Measurements from ENCODE around the gene ZNF420. TPM values are rescaled to one million over a fixed set of nuclear protein-coding genes. Genes with fewer than 3 reads are reported as not detected.
A peak's percentile ranks its signal among the peaks of the same experiment; 100 is the strongest.
"Not testable (repeated sequence)": the region's sequence is repeated elsewhere in the genome, so short reads cannot be mapped to it uniquely, and the experiment has no call there.

Gene ZNF420
- total RNA-seq, 1 experiment from 2014 or later, result 3.2 TPM

DNA sequence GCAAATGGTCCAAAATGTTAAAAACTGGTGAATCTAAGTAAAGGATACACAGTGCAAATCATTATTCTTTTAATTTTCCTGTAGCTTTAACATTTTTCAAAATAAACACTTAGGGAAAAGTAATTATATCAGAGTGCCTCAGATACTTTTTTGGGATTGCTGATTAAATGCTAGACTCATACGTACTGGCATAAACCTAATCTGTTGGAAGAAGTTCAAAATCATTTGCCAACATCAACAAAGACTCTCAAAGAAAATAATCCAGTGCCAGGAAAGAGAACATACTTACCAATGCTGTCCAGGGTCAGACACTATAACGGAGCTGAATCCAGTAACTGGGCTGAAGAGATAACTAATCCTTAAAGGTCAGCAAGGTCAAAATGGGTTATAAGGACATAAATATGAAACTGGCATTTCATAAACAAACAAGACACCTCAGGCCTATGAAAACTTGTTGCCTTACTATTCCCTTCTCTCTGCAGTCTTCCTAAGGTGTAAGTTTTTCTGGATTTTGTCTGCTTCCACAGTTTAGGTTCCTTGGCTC lies 3.3 kb upstream of the ZNF420 start:
- Mint-ChIP-seq H3K9me3 (ENCODE audit: unreplicated experiment) (peaks cover 10% of the 10 kb centered on the region), H3K27ac (ENCODE audit: unreplicated experiment) (no peak overlapping the region), H3K4me1 (ENCODE audit: low read depth, unreplicated experiment) (peaks cover 7% of the 10 kb centered on the region), H3K36me3 (ENCODE audit: insufficient read depth, unreplicated experiment) (peaks cover 5% of the 10 kb centered on the region), H3K27me3 (ENCODE audit: insufficient read depth, unreplicated experiment) (no peaks in the 10 kb centered on the region), H3K4me3 (ENCODE audit: unreplicated experiment) (no peak overlapping the region)
- Histone ChIP-seq H3K4me3 (ENCODE audit: low read depth, low read length) (no peak overlapping the region), H3K9me3 (no peaks in the 10 kb centered on the region), H3K4me1 (no peaks in the 10 kb centered on the region), H3K27me3 (replicated peaks; ENCODE audit: control insufficient read depth, insufficient read depth, low read length) (no peaks in the 10 kb centered on the region), H3K36me3 (ENCODE audit: control insufficient read depth, insufficient read depth, low read length) (no peaks in the 10 kb centered on the region)
- DNase-seq, result no peak
- ChIA-PET CTCF (no interaction called here), POLR2A (no interaction called here)
- TF ChIP-seq, protein P1, sequence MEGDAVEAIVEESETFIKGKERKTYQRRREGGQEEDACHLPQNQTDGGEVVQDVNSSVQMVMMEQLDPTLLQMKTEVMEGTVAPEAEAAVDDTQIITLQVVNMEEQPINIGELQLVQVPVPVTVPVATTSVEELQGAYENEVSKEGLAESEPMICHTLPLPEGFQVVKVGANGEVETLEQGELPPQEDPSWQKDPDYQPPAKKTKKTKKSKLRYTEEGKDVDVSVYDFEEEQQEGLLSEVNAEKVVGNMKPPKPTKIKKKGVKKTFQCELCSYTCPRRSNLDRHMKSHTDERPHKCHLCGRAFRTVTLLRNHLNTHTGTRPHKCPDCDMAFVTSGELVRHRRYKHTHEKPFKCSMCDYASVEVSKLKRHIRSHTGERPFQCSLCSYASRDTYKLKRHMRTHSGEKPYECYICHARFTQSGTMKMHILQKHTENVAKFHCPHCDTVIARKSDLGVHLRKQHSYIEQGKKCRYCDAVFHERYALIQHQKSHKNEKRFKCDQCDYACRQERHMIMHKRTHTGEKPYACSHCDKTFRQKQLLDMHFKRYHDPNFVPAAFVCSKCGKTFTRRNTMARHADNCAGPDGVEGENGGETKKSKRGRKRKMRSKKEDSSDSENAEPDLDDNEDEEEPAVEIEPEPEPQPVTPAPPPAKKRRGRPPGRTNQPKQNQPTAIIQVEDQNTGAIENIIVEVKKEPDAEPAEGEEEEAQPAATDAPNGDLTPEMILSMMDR (IDR thresholded peaks at IDR 0.05; ENCODE audit: insufficient read depth in 1 of 2, low read depth in 1 of 2, low read length in 1 of 2, severe bottlenecking in 1 of 2, unreplicated experiment in 1 of 2), result no peak
- intact Hi-C loops (cut with micrococcal nuclease; ENCODE audit: unreplicated experiment), result no loop called here
- no TSS peak for BruUV-seq (replicated peaks)

DNA sequence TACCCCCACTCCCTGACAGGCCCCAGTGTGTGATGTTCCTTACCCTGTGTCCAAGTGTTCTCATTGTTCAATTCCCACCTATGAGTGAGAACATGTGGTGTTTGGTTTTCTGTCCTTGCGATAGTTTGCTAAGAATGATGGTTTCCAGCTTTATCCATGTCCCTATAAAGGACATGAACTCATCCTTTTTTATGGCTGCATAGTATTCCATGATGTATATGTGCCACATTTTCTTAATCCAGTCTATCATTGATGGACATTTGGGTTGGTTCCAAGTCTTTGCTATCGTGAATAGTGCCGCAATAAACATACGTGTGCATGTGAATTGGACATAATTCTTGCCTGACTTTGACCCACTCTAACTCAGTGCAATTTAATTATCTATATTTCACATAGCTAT lies 1.7 kb upstream of the ZNF420 start:
- intact Hi-C loops (cut with micrococcal nuclease; ENCODE audit: unreplicated experiment); H3K36me3 ChIP-seq (ENCODE audit: control insufficient read depth, insufficient read depth, low read length); CTCF ChIA-PET; BruUV-seq (replicated peaks); DNase-seq; H3K9me3 ChIP-seq; H3K36me3 Mint-ChIP-seq (ENCODE audit: insufficient read depth, unreplicated experiment); H3K4me3 Mint-ChIP-seq (ENCODE audit: unreplicated experiment); H3K4me1 ChIP-seq; H3K4me3 ChIP-seq (ENCODE audit: low read depth, low read length); H3K27ac Mint-ChIP-seq (ENCODE audit: unreplicated experiment); H3K27me3 ChIP-seq (replicated peaks; ENCODE audit: control insufficient read depth, insufficient read depth, low read length); H3K4me1 Mint-ChIP-seq (ENCODE audit: low read depth, unreplicated experiment); H3K27me3 Mint-ChIP-seq (ENCODE audit: insufficient read depth, unreplicated experiment); POLR2A ChIA-PET: not testable (repeated sequence)
- peaks cover 15% of the 10 kb centered on the region for H3K9me3 Mint-ChIP-seq (ENCODE audit: unreplicated experiment)

DNA sequence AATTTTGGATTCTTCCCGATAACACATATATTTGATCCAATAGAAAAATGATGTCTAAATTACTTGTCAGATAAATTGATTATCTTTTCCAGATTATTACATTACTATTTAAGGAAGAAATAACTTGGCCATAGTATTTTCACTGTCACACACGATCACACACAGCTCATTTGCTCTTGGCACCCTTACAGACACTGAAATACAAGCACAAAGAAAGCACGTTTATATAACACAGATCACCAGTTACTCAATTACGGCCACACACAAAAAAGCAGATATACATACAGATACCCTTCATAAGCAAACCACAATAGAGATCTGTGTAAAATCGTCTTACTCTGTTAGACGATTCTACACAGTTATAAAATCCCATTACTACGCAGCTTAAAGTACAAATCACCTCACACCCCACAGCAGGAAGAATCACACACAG lies 716 bp upstream of the ZNF420 start:
- H3K27me3 Mint-ChIP-seq (ENCODE audit: insufficient read depth, unreplicated experiment), result no peaks in the 10 kb centered on the region
- peaks cover 7% of the 10 kb centered on the region for H3K4me1 Mint-ChIP-seq (ENCODE audit: low read depth, unreplicated experiment)
- Histone ChIP-seq H3K27me3 (replicated peaks; ENCODE audit: control insufficient read depth, insufficient read depth, low read length) (no peaks in the 10 kb centered on the region), H3K9me3 (peaks cover 6% of the 10 kb centered on the region; the same call in 1 of the 2 replicates), H3K4me1 (no peaks in the 10 kb centered on the region), H3K36me3 (ENCODE audit: control insufficient read depth, insufficient read depth, low read length) (no peaks in the 10 kb centered on the region), H3K4me3 (ENCODE audit: low read depth, low read length) (peak overlapping the region; percentile 63)
- peaks cover 5% of the 10 kb centered on the region for H3K36me3 Mint-ChIP-seq (ENCODE audit: insufficient read depth, unreplicated experiment)
- TF ChIP-seq, protein P1 (IDR thresholded peaks at IDR 0.05; ENCODE audit: insufficient read depth in 1 of 2, low read depth in 1 of 2, low read length in 1 of 2, severe bottlenecking in 1 of 2, unreplicated experiment in 1 of 2), result no peak
- ChIA-PET POLR2A (interaction anchor here (0.6 to 0.9 kb wide), 2 partner anchors 293 to 702 kb away, joined by 3 to 4 read pairs; partner anchors contain the start of genes ZNF527 and ZNF573), CTCF (no interaction called here)
- intact Hi-C loops (cut with micrococcal nuclease; ENCODE audit: unreplicated experiment), result no loop called here
- peak overlapping the region; percentile 84 for H3K4me3 Mint-ChIP-seq (ENCODE audit: unreplicated experiment)
- BruUV-seq (replicated peaks), result TSS peak; percentile 88
- H3K9me3 Mint-ChIP-seq (ENCODE audit: unreplicated experiment), result peaks cover 25% of the 10 kb centered on the region
- DNase-seq, result no peak
- peak overlapping the region; percentile 83 for H3K27ac Mint-ChIP-seq (ENCODE audit: unreplicated experiment)
